HG02884 (cell line): ENCODE results near the gene NCBP2L.

Experiments
- ATAC-seq: cut with Tn5 transposase; IDR thresholded peaks from one replicate; pipeline ENCODE4 v1.9.1; 2021; ENCODE audit warnings: mild to moderate bottlenecking, moderate library complexity; ENCODE audit not compliant: unreplicated experiment

The NCBP2L gene

GRCh38 chrX:107752043-107752442 is 25.5 kb upstream of the NCBP2L start:
- no peak for ATAC-seq

- ATAC-seq: no peak
Observed at GRCh38 chrX:107752714-107753113, 24.8 kb upstream of the NCBP2L start.

GRCh38 chrX:107753187-107753586 is 24.3 kb upstream of the NCBP2L start:
- no peak for ATAC-seq

- ATAC-seq: no peak
Observed at GRCh38 chrX:107755721-107756120, 21.8 kb upstream of the NCBP2L start.

GRCh38 chrX:107758231-107758766 is 19.2 kb upstream of the NCBP2L start:
- no peak for ATAC-seq

- no peak for ATAC-seq
Observed at GRCh38 chrX:107760304-107761077, 17.0 kb upstream of the NCBP2L start.

- no peak for ATAC-seq
Observed at GRCh38 chrX:107763647-107764046, 13.9 kb upstream of the NCBP2L start.

GRCh38 chrX:107764845-107765608 is 12.5 kb upstream of the NCBP2L start:
- no peak for ATAC-seq

GRCh38 chrX:107766470-107767150 is 10.9 kb upstream of the NCBP2L start:
- ATAC-seq: no peak

GRCh38 chrX:107768051-107768450 is 9.5 kb upstream of the NCBP2L start:
- ATAC-seq: no peak

- ATAC-seq: no peak
Observed at GRCh38 chrX:107769581-107770317, 7.8 kb upstream of the NCBP2L start.

- no peak for ATAC-seq
Observed at GRCh38 chrX:107773206-107773605, 4.3 kb upstream of the NCBP2L start.

GRCh38 chrX:107773906-107774435 is 3.6 kb upstream of the NCBP2L start:
- ATAC-seq: no peak

- ATAC-seq: peak; percentile 16
Observed at GRCh38 chrX:107775000-107775733, 2.4 kb upstream of the NCBP2L start.

GRCh38 chrX:107775734-107776511 is 1.6 kb upstream of the NCBP2L start, which contains the start of gene TSC22D3:
Gene TSC22D3, minus strand, starts transcription at chrX:107775787. Its CDS starts 368 bp downstream, at chrX:107775419.
- peak; percentile 75 for ATAC-seq

- ATAC-seq: peak; percentile 73
Observed at GRCh38 chrX:107776649-107777535, 641 bp upstream of the NCBP2L start.

GRCh38 chrX:107780525-107780924 is 3.0 kb downstream of the NCBP2L start:
- ATAC-seq: no peak

- no peak for ATAC-seq
Observed at GRCh38 chrX:107787827-107788226, 10.3 kb downstream of the NCBP2L start.
